Tibial artery (tissue), 4 donors: Measurements from ENCODE around the gene LRP1B.

ENCODE experiments used
- DNase-seq, 2 donors: peaks; one replicate each; pipeline ENCODE4 v3.0.0-alpha.2; 2019
- H3K27ac ChIP-seq, 2 donors: fragments of 200-600 bp; sonication (generic) in 1 of 2; 1 replicate in 1 of 2; 2 replicates in 1 of 2; pipeline ENCODE4 v1.5.1; 2018 to 2019; ENCODE audit warnings: mild to moderate bottlenecking in 1 of 2
- H3K27me3 ChIP-seq, 2 donors: fragments of 200-600 bp; sonication (generic) in 1 of 2; one replicate each; pipeline versions ENCODE4 v1.5.1 to v1.6.0; 2016 to 2019
- H3K36me3 ChIP-seq, 3 donors: fragments of 200-600 bp; sonication (generic) in 2 of 3; one replicate each; pipeline ENCODE4 v1.5.1; 2016 to 2019; ENCODE audit warnings: mild to moderate bottlenecking in 2 of 3
- H3K4me1 ChIP-seq, 4 donors: fragments of 200-600 bp; sonication (generic) in 2 of 4; 1 replicate in 3 of 4; 2 replicates in 1 of 4; pipeline ENCODE4 v1.5.1; 2016 to 2019
- H3K4me3 ChIP-seq, 2 donors: fragments of 200-600 bp; sonication (generic) in 1 of 2; 1 replicate in 1 of 2; 2 replicates in 1 of 2; pipeline ENCODE4 v1.5.1; 2018 to 2019; ENCODE audit warnings: mild to moderate bottlenecking in 2 of 2
- H3K9me3 ChIP-seq, 3 donors: fragments of 200-600 bp; sonication (generic) in 1 of 3; one replicate each; pipeline ENCODE4 v1.5.1; 2016 to 2019
- intact Hi-C: fragments of 100-400 bp; cut with DNase I; formaldehyde crosslinking; loops from one replicate; pipeline ENCODE4 v1.15.0; 2023; ENCODE audit warnings: low total_unique reads
- TF ChIP-seq, protein P1 (sequence below), 2 experiments: fragments of 200-600 bp in 1 of 2; fragments of 450-650 bp in 1 of 2; IDR thresholded peaks; one replicate each; pipeline ENCODE4 v1.5.1; 2017 to 2019; ENCODE audit warnings: antibody characterized with exemption in 2 of 2, mild to moderate bottlenecking in 1 of 2, moderate library complexity in 1 of 2

Gene LRP1B

DNA sequence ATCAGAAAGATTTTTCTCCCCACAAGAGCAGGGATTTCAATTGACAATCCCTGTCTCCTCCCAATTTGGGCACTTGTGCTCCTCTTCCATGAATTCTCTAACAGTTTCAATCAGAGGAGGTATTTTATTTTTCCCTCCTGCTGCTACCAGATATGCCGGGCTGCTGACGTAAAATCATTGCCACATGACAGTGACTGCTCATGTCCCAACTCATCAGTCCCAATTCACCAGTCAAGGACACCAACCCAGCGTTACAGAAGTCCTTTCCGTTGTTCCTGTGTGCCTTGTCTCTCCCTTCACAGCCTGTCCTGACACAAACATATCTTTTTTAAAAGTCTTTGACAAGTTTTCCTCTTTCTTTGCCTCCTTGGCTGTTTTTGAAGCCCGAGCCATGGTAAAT is 540.2 kb downstream of the LRP1B start:
- H3K27me3 ChIP-seq, result no peaks in the 10 kb centered on the region
- no peak overlapping the region for H3K4me3 ChIP-seq
- no peak for DNase-seq
- H3K36me3 ChIP-seq, result no peaks in the 10 kb centered on the region
- no peak overlapping the region for H3K27ac ChIP-seq
- H3K4me1 ChIP-seq, result no peaks in the 10 kb centered on the region
- intact Hi-C loops, result no loop called here
- no peaks in the 10 kb centered on the region for H3K9me3 ChIP-seq
- TF ChIP-seq, protein P1, sequence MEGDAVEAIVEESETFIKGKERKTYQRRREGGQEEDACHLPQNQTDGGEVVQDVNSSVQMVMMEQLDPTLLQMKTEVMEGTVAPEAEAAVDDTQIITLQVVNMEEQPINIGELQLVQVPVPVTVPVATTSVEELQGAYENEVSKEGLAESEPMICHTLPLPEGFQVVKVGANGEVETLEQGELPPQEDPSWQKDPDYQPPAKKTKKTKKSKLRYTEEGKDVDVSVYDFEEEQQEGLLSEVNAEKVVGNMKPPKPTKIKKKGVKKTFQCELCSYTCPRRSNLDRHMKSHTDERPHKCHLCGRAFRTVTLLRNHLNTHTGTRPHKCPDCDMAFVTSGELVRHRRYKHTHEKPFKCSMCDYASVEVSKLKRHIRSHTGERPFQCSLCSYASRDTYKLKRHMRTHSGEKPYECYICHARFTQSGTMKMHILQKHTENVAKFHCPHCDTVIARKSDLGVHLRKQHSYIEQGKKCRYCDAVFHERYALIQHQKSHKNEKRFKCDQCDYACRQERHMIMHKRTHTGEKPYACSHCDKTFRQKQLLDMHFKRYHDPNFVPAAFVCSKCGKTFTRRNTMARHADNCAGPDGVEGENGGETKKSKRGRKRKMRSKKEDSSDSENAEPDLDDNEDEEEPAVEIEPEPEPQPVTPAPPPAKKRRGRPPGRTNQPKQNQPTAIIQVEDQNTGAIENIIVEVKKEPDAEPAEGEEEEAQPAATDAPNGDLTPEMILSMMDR (IDR thresholded peaks at IDR 0.05), result no peak

DNA sequence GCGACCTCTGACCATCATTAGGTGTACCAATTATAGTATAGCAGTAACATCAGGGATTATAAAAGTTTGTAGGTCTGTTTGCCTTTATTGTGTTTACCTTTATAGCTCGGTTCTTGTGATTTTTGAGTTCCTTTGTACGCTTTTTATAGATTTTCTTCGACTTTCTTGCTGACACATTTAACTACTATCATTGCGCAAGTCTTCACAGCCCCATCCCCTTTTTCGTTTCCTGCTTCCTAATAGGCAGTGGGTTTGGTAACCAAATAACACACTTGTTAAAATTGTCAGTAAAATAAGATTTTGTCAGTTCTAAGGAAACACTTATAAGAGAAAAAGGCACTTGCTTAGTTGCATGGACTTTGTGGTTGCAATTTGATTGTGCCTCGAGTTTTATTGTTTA is 541.5 kb downstream of the LRP1B start:
- intact Hi-C loops, result no loop called here
- no peak for DNase-seq
- TF ChIP-seq, protein P1 (IDR thresholded peaks at IDR 0.05), result no peak
- H3K27ac ChIP-seq, result no peak overlapping the region
- no peaks in the 10 kb centered on the region for H3K27me3 ChIP-seq
- H3K4me3 ChIP-seq, result no peak overlapping the region
- H3K4me1 ChIP-seq, result no peaks in the 10 kb centered on the region
- H3K36me3 ChIP-seq, result no peaks in the 10 kb centered on the region
- no peaks in the 10 kb centered on the region for H3K9me3 ChIP-seq

DNA sequence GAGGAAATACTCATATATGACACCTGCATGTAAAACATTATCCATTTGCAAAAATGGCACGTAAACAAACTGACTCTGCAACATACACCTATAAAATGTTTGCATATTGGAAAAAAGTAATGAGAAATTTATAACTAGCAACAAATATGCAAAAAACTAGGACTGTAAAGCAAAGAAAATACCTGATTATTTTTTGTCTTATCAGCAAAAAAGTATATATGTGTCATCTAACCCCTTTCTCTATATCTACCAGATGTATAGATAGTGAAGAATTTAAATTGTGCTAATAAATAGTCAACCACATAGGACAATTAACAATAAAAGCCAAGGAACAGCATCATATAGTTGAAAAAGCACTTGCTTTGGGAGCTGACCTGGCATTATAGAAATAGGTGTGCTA is 543.8 kb downstream of the LRP1B start:
- Histone ChIP-seq H3K27ac (no peak overlapping the region), H3K4me1 (no peaks in the 10 kb centered on the region), H3K9me3 (no peaks in the 10 kb centered on the region), H3K36me3 (no peaks in the 10 kb centered on the region), H3K4me3 (no peak overlapping the region), H3K27me3 (no peaks in the 10 kb centered on the region)
- no peak for DNase-seq
- TF ChIP-seq, protein P1 (IDR thresholded peaks at IDR 0.05), result no peak
- intact Hi-C loops, result no loop called here

DNA sequence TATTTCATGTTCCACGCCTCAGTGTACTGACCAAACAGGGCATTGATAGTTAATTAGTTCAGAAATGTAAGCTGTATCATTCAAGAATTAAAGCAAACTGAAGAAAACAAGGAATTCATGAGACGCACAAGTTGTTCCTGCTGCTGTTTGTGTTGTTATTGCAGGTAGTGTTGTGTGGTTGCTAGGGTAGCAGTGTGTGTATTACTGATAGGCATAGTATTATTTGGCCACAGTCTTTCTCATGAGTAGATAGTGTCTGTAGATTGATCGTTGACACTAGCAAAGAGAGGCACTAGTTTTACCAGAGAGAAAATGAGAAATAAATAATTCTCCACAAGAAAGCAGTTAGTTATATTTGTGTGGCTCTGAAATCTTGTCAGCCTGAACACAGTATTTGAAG is 548.6 kb downstream of the LRP1B start:
- no peak for DNase-seq
- Histone ChIP-seq H3K4me1 (no peaks in the 10 kb centered on the region), H3K27me3 (no peaks in the 10 kb centered on the region), H3K9me3 (no peaks in the 10 kb centered on the region), H3K27ac (no peak overlapping the region), H3K4me3 (no peak overlapping the region), H3K36me3 (no peaks in the 10 kb centered on the region)
- intact Hi-C loops, result no loop called here
- TF ChIP-seq, protein P1 (IDR thresholded peaks at IDR 0.05), result no peak

DNA sequence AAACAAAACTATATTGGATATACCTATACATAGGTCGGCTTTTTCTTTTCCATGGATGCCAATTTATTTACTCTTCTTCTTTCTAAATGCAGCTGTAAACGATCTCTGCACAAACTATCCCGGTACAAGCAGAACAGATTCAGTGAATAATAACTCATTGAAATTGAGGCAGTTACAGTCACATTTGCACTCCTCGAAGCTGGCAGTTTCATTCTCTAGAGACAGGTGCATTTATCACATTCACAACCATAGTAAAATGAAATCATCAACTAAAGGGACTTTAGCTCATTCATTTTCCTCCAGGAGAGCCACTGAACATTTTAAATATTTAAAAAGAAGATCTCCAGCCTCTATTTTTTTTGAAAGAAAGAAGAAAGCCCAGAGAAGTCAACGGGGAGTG is 551.7 kb downstream of the LRP1B start:
- Histone ChIP-seq H3K36me3 (no peaks in the 10 kb centered on the region), H3K4me3 (no peak overlapping the region), H3K27me3 (no peaks in the 10 kb centered on the region), H3K4me1 (no peaks in the 10 kb centered on the region), H3K9me3 (no peaks in the 10 kb centered on the region), H3K27ac (no peak overlapping the region)
- TF ChIP-seq, protein P1 (IDR thresholded peaks at IDR 0.05), result no peak
- DNase-seq, result no peak
- intact Hi-C loops, result no loop called here

DNA sequence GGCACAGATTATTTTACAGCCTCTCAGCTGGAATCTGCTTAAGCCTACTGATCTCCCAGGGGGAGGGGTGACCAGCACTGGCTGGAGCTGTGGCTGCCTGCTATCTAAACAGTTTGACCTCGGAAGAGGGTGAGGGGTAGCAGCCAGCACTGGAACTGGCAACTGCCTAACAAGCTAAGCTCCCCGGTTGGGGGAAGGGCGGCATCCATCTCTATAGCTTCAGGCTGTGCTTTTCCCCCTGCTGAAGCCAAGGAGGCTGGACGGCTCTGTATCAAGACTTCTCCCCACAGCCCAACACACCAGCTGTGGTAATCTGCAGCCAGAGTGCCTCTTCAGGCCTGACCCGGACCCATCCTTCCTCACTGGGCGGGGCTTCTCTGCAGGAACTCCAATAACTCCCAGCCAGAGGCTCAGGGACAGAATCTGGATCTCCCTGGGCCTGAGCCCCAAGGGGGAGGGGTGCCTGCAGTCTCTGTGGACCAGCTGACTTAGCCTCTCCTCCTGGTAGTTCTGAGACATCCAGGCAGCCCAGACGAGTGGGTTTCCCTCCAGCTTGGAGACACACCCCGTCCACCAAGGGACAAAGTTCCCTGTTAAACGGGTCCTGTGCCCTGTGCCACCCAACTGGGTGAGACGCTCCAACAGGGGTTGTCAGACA is 560.2 kb downstream of the LRP1B start:
- Histone ChIP-seq H3K4me3 (no peak overlapping the region), H3K27me3 (no peaks in the 10 kb centered on the region), H3K27ac (no peak overlapping the region), H3K36me3 (no peaks in the 10 kb centered on the region), H3K4me1 (no peaks in the 10 kb centered on the region), H3K9me3 (no peaks in the 10 kb centered on the region)
- TF ChIP-seq, protein P1 (IDR thresholded peaks at IDR 0.05), result no peak
- DNase-seq, result no peak
- intact Hi-C loops, result no loop called here
